ENCODE measurements around the gene GIMAP5.

GIMAP5 gene

GRCh38 chr7:150722431-150722931 is 14.7 kb upstream of the GIMAP5 start:
- H3K4me2 ChIP-seq (ENCODE audit: low read depth, low read length): no peak overlapping the region
- H3K36me3 ChIP-seq (replicated peaks; ENCODE audit: insufficient read depth, low read length): no peaks in the 10 kb centered on the region
- H3K27me3 ChIP-seq (replicated peaks; ENCODE audit: insufficient read depth, low read length): no peaks in the 10 kb centered on the region
- no peaks in the 10 kb centered on the region for H3K9me2 ChIP-seq (replicated peaks; ENCODE audit: insufficient read depth, low read length)
- H3K4me3 ChIP-seq (ENCODE audit: low read length): no peak overlapping the region
- H3K4me1 ChIP-seq (ENCODE audit: low read length): no peaks in the 10 kb centered on the region
- no peak overlapping the region for H3K9ac ChIP-seq (ENCODE audit: low read length)
- H3F3A ChIP-seq (ENCODE audit: insufficient read depth, low read length): no peaks in the 10 kb centered on the region
- no peak overlapping the region for H2AFZ ChIP-seq (ENCODE audit: low read length)
- H4K20me1 ChIP-seq (ENCODE audit: insufficient read depth, low read length): no peaks in the 10 kb centered on the region
- H3K9me3 ChIP-seq (replicated peaks; ENCODE audit: insufficient read depth, low read length): no peaks in the 10 kb centered on the region
- H3K79me2 ChIP-seq (ENCODE audit: low read length): no peaks in the 10 kb centered on the region
- no peak overlapping the region for H3K27ac ChIP-seq (ENCODE audit: low read length)
- TF ChIP-seq EZH2 (optimal IDR thresholded peaks at IDR 0.05; ENCODE audit: low read depth, low read length): no peak
- TF ChIP-seq EZH2phosphoT487 (IDR thresholded peaks at IDR 0.05; ENCODE audit: low read length): no peak
- TF ChIP-seq, protein P1, sequence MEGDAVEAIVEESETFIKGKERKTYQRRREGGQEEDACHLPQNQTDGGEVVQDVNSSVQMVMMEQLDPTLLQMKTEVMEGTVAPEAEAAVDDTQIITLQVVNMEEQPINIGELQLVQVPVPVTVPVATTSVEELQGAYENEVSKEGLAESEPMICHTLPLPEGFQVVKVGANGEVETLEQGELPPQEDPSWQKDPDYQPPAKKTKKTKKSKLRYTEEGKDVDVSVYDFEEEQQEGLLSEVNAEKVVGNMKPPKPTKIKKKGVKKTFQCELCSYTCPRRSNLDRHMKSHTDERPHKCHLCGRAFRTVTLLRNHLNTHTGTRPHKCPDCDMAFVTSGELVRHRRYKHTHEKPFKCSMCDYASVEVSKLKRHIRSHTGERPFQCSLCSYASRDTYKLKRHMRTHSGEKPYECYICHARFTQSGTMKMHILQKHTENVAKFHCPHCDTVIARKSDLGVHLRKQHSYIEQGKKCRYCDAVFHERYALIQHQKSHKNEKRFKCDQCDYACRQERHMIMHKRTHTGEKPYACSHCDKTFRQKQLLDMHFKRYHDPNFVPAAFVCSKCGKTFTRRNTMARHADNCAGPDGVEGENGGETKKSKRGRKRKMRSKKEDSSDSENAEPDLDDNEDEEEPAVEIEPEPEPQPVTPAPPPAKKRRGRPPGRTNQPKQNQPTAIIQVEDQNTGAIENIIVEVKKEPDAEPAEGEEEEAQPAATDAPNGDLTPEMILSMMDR (IDR thresholded peaks at IDR 0.05; ENCODE audit: low read length): no peak
- no peak for DNase-seq

DNA sequence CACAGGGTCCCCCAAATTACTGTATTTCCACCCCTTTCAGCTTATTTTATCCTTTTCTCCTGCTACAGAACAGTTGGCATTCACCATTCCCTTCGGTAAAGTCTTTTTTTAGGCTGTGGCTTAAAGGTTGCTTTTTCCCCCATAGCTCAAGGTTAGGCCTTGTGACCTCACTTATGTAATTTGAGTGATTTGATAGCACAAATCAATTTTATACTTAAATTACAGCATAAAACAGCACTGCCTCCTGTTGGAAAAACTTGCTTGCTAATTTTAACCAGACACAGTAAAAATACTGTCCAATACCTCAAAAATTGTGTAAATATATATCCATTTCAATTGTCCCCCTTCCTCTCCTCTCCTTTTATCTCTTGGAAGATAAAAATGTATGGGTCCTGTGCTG is 13.8 kb upstream of the GIMAP5 start:
- Histone ChIP-seq H3K9me2 (replicated peaks; ENCODE audit: insufficient read depth, low read length) (no peaks in the 10 kb centered on the region), H3K4me1 (ENCODE audit: low read length) (no peaks in the 10 kb centered on the region), H3K4me3 (ENCODE audit: low read length) (no peak overlapping the region), H3K27me3 (replicated peaks; ENCODE audit: insufficient read depth, low read length) (no peaks in the 10 kb centered on the region), H3K27ac (ENCODE audit: low read length) (no peak overlapping the region), H3K4me2 (ENCODE audit: low read depth, low read length) (no peak overlapping the region), H3K9me3 (replicated peaks; ENCODE audit: insufficient read depth, low read length) (no peaks in the 10 kb centered on the region), H4K20me1 (ENCODE audit: insufficient read depth, low read length) (no peaks in the 10 kb centered on the region), H3K36me3 (replicated peaks; ENCODE audit: insufficient read depth, low read length) (no peaks in the 10 kb centered on the region), H2AFZ (ENCODE audit: low read length) (no peak overlapping the region), H3K9ac (ENCODE audit: low read length) (no peak overlapping the region), H3K79me2 (ENCODE audit: low read length) (no peaks in the 10 kb centered on the region), H3F3A (ENCODE audit: insufficient read depth, low read length) (no peaks in the 10 kb centered on the region)
- TF ChIP-seq EZH2phosphoT487 (IDR thresholded peaks at IDR 0.05; ENCODE audit: low read length): no peak
- no peak for TF ChIP-seq EZH2 (optimal IDR thresholded peaks at IDR 0.05; ENCODE audit: low read depth, low read length)
- TF ChIP-seq, protein P1 (IDR thresholded peaks at IDR 0.05; ENCODE audit: low read length): no peak
- no peak for DNase-seq

- Histone ChIP-seq H3K4me1 (ENCODE audit: low read length) (no peaks in the 10 kb centered on the region), H3K4me3 (ENCODE audit: low read length) (no peak overlapping the region), H3K27ac (ENCODE audit: low read length) (no peak overlapping the region), H3K36me3 (replicated peaks; ENCODE audit: insufficient read depth, low read length) (no peaks in the 10 kb centered on the region), H3K79me2 (ENCODE audit: low read length) (no peaks in the 10 kb centered on the region), H3K27me3 (replicated peaks; ENCODE audit: insufficient read depth, low read length) (no peaks in the 10 kb centered on the region), H3K9me3 (replicated peaks; ENCODE audit: insufficient read depth, low read length) (no peaks in the 10 kb centered on the region), H3K9ac (ENCODE audit: low read length) (no peak overlapping the region), H3K4me2 (ENCODE audit: low read depth, low read length) (no peak overlapping the region), H3K9me2 (replicated peaks; ENCODE audit: insufficient read depth, low read length) (no peaks in the 10 kb centered on the region), H2AFZ (ENCODE audit: low read length) (no peak overlapping the region), H4K20me1 (ENCODE audit: insufficient read depth, low read length) (no peaks in the 10 kb centered on the region), H3F3A (ENCODE audit: insufficient read depth, low read length) (no peaks in the 10 kb centered on the region)
- TF ChIP-seq EZH2phosphoT487 (IDR thresholded peaks at IDR 0.05; ENCODE audit: low read length): no peak
- TF ChIP-seq EZH2 (optimal IDR thresholded peaks at IDR 0.05; ENCODE audit: low read depth, low read length): no peak
- TF ChIP-seq, protein P1 (IDR thresholded peaks at IDR 0.05; ENCODE audit: low read length): no peak
- DNase-seq: no peak
Measured at GRCh38 chr7:150727381-150727780, 9.8 kb upstream of the GIMAP5 start.

Measured in MM.1S (cell line).